Neural progenitor cell (in vitro differentiated cells): ENCODE measurements around the gene ITPR1.

Experiments used
- EZH2 ChIP-seq: fragments of 200-600 bp; sonication (generic); IDR thresholded peaks from 2 replicates; pipeline ENCODE4 v1.6.1; 2017; ENCODE audit warnings: antibody characterized with exemption, mild to moderate bottlenecking, moderate library complexity
- TF ChIP-seq, protein P1 (sequence below): fragments of 200-600 bp; sonication (generic); IDR thresholded peaks from 2 replicates; pipeline ENCODE4 v1.5.1; 2017; ENCODE audit warnings: antibody characterized with exemption, mild to moderate bottlenecking

DNA sequence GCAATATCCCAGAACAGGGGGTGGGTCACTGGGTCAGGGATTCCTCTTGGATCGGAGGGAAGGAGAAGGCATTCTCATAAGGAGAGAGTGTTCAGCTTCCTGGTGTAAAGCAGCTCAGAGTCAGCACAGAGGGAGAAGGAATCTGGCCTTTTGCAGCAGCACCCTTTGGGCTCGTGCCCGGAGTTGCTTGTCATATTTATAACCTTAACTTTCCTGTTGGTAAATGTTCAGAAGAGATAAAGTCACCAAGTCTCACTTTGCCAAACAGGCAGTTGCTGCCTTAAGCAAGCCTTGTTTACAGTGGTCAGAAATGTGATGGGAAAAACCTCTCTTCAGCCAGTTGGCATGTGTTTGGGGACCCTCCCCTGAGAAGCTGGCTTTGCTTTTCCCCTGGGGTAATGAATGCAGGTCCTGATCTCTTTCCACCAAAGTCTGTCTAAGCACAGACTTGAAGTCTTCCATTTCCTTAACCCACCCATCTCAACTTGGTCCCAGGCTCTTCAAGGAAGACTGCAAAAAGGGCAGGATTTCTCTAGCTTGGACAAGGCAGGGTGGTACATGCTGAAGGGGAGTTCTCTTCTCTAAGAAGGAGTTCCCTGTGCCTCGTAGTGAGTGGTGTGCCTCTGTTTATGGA, 279.1 kb downstream of the ITPR1 start:
- TF ChIP-seq, protein P1, sequence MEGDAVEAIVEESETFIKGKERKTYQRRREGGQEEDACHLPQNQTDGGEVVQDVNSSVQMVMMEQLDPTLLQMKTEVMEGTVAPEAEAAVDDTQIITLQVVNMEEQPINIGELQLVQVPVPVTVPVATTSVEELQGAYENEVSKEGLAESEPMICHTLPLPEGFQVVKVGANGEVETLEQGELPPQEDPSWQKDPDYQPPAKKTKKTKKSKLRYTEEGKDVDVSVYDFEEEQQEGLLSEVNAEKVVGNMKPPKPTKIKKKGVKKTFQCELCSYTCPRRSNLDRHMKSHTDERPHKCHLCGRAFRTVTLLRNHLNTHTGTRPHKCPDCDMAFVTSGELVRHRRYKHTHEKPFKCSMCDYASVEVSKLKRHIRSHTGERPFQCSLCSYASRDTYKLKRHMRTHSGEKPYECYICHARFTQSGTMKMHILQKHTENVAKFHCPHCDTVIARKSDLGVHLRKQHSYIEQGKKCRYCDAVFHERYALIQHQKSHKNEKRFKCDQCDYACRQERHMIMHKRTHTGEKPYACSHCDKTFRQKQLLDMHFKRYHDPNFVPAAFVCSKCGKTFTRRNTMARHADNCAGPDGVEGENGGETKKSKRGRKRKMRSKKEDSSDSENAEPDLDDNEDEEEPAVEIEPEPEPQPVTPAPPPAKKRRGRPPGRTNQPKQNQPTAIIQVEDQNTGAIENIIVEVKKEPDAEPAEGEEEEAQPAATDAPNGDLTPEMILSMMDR: no peak
- TF ChIP-seq EZH2: no peak
